ENCODE data around the gene AP5Z1.

AP5Z1 gene

GRCh38 chr7:4808565-4808964 lies 33.1 kb downstream of the AP5Z1 start:
- ChIA-PET POLR2A (no interaction called here), CTCF (interaction anchor here (0.9 kb wide), 1 partner anchor 10 kb away, joined by 3 read pairs; no protein-coding TSS in a partner anchor)

GRCh38 chr7:4809091-4809591 lies 33.7 kb downstream of the AP5Z1 start:
- ChIA-PET POLR2A (no interaction called here), CTCF (interaction anchor here (1.3 kb wide), 1 partner anchor 11 kb away, joined by 4 read pairs; no protein-coding TSS in a partner anchor)
- TF ChIP-seq CTCF (IDR thresholded peaks at IDR 0.05; ENCODE audit: control extremely low read depth, extremely low read depth, low read depth, missing control alignments) = no peak
- DNase-seq (ENCODE audit: extremely low spot score) = no peak

More at GRCh38 chr7:4808565-4808964, 33.1 kb downstream of the AP5Z1 start:
- DNase-seq (ENCODE audit: extremely low spot score) = no peak
- TF ChIP-seq CTCF (IDR thresholded peaks at IDR 0.05; ENCODE audit: control extremely low read depth, extremely low read depth, low read depth, missing control alignments) = no peak

GRCh38 chr7:4809666-4810065 lies 34.2 kb downstream of the AP5Z1 start:
- ChIA-PET CTCF (interaction anchor here (1.3 kb wide), 1 partner anchor 12 kb away, joined by 4 read pairs; no protein-coding TSS in a partner anchor), POLR2A (no interaction called here)

GRCh38 chr7:4814433-4814832 lies 39.0 kb downstream of the AP5Z1 start:
- no peak for DNase-seq (ENCODE audit: extremely low spot score)
- no peak for TF ChIP-seq CTCF (IDR thresholded peaks at IDR 0.05; ENCODE audit: control extremely low read depth, extremely low read depth, low read depth, missing control alignments)
- POLR2A ChIA-PET = no interaction called here
- CTCF ChIA-PET = interaction anchor here (1.1 to 1.2 kb wide), 2 partner anchors 16 to 203 kb away, joined by 3 to 4 read pairs; no protein-coding TSS in a partner anchor

More at GRCh38 chr7:4809666-4810065, 34.2 kb downstream of the AP5Z1 start:
- DNase-seq (ENCODE audit: extremely low spot score) = no peak
- no peak for TF ChIP-seq CTCF (IDR thresholded peaks at IDR 0.05; ENCODE audit: control extremely low read depth, extremely low read depth, low read depth, missing control alignments)

GRCh38 chr7:4815121-4815520 lies 39.7 kb downstream of the AP5Z1 start:
- no peak for TF ChIP-seq CTCF (IDR thresholded peaks at IDR 0.05; ENCODE audit: control extremely low read depth, extremely low read depth, low read depth, missing control alignments)
- ChIA-PET POLR2A (no interaction called here), CTCF (interaction anchor here (1.1 to 1.2 kb wide), 2 partner anchors 15 to 203 kb away, joined by 3 to 4 read pairs; no protein-coding TSS in a partner anchor)
- DNase-seq (ENCODE audit: extremely low spot score) = no peak

- ChIA-PET CTCF (interaction anchor here (0.9 to 1.2 kb wide), 3 partner anchors 9 to 204 kb away, joined by 3 to 4 read pairs (median 3); no protein-coding TSS in a partner anchor), POLR2A (no interaction called here)
- no peak for DNase-seq (ENCODE audit: extremely low spot score)
- TF ChIP-seq CTCF (IDR thresholded peaks at IDR 0.05; ENCODE audit: control extremely low read depth, extremely low read depth, low read depth, missing control alignments) = peak; percentile 11
Measured at GRCh38 chr7:4815609-4816418, 40.4 kb downstream of the AP5Z1 start.
